Stomach (tissue), 9 donors: Measurements from ENCODE around the gene TEX30. TPM values are rescaled to one million over a fixed set of nuclear protein-coding genes. Genes with fewer than 3 reads are reported as not detected.

Experiments
- DNase-seq, 2 donors: peaks; one replicate each; pipeline versions ENCODE4 v3.0.0 to v3.0.0-alpha.2; 2013 to 2019
- H3K27ac ChIP-seq, 5 donors: fragments of 200-600 bp in 4 of 5; sonication (generic) in 4 of 5; one replicate each; pipeline ENCODE4 v1.5.1; 2013 to 2019; ENCODE audit warnings: mild to moderate bottlenecking in 1 of 5, moderate library complexity in 1 of 5
- H3K27me3 ChIP-seq, 3 donors: fragments of 200-600 bp; sonication (generic); one replicate each; pipeline ENCODE4 v1.5.1; 2017 to 2019; ENCODE audit warnings: mixed run types in 1 of 3
- H3K36me3 ChIP-seq, 4 donors: fragments of 200-600 bp; sonication (generic); 1 replicate in 3 of 4; 2 replicates in 1 of 4; pipeline ENCODE4 v1.5.1; 2016 to 2019
- H3K4me1 ChIP-seq, 4 donors: fragments of 200-600 bp; sonication (generic); one replicate each; pipeline ENCODE4 v1.5.1; 2016 to 2019
- H3K4me3 ChIP-seq, 4 donors: fragments of 200-600 bp; sonication (generic) in 3 of 4; one replicate each; pipeline ENCODE4 v1.5.1; 2016 to 2019; ENCODE audit warnings: mild to moderate bottlenecking in 1 of 4
- H3K9me3 ChIP-seq, 4 donors: fragments of 200-600 bp; sonication (generic); one replicate each; pipeline ENCODE4 v1.5.1; 2016 to 2019
- CTCF ChIP-seq, 7 experiments: fragments of 450-650 bp in 4 of 7; fragments of 200-600 bp in 3 of 7; sonication (generic) in 3 of 7; IDR thresholded peaks; one replicate each; pipeline ENCODE4 v1.5.1; 2016 to 2019; ENCODE audit warnings: antibody characterized with exemption in 7 of 7, control low read depth in 2 of 7, mild to moderate bottlenecking in 1 of 7
- EP300 ChIP-seq: sonication (generic); formaldehyde crosslinking; IDR thresholded peaks from one replicate; pipeline ENCODE4 v1.6.1; 2017; ENCODE audit warnings: antibody characterized with exemption
- POLR2A ChIP-seq, 4 donors: fragments of 450-650 bp; IDR thresholded peaks; one replicate each; pipeline ENCODE4 v1.6.1; 2016; ENCODE audit warnings: antibody characterized with exemption in 4 of 4, control low read depth in 2 of 4, mild to moderate bottlenecking in 1 of 4, moderate library complexity in 1 of 4
- POLR2AphosphoS5 ChIP-seq, 3 donors: sonication (generic); formaldehyde crosslinking; IDR thresholded peaks; one replicate each; pipeline ENCODE4 v1.6.1; 2016; ENCODE audit warnings: antibody characterized with exemption in 3 of 3
- WGBS, 5 donors: extraction: QIAGEN DNeasy Blood & Tissue Kit in 3 of 5; methylation state at CpG; one replicate each; pipeline versions ENCODE4 v1.1.5 to v1.1.7; 2013 to 2018; 5-methylcytosine and 5-hydroxymethylcytosine counted together
- intact Hi-C: fragments of 100-400 bp; cut with DNase I; formaldehyde crosslinking; loops from one replicate; pipeline ENCODE4 v1.15.1; 2023; ENCODE audit warnings: low total_unique reads
- polyA plus RNA-seq, 3 donors: library from polyadenylated mRNA; stranded (reverse); fragments of 200-250 nt; gene quantifications; one replicate each; pipeline ENCODE4 v1.2.3, GENCODE V29; 2013
- total RNA-seq, 5 donors: library from RNA; depleted of rRNA; stranded (reverse); fragments of >200 nt; gene quantifications; one replicate each; pipeline versions ENCODE4 v1.1.0 to v1.2.3, GENCODE V29; 2014 to 2016
- donor health status: healthy with polysubstance abuse.
- donor health status: Bipolar disorder and iron deficiency.
- donor health status: healthy.

Gene TEX30
- total and polyA plus RNA-seq, 8 donors: 8.6 to 50.7 (median 11.6) TPM; not detected in 1

DNA sequence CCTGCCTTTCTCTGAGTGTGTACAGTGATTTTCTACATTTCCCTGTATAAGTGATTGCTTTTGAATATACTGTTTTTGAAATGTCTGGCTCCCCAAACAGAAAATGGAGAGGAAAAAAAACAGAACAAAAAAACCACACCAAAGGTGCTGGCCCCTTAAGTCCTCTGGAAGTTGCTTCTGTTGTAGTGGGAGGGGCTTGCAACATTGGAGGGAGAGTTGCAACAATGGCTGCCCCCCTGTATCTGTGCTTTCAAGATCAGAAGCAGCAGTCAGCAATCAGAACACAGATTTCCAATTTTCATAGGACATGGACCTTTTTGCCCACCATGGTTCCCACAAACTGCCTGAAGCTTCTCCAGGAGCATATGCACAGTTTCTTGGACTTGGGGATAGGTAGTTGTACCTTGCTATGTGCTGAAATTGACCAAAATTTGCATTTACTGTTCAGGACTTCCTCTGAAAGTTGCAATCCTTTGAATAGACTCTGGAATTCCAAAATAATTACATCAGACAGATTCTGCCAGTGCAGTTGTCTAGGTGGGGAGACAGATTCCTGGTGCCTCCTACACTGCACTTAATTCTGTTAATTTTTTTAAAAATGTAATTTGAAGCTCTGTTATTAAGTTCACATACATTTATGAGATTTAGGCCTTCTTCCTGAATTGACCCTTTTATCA, 39.2 kb upstream of the TEX30 start:
- intact Hi-C loops: no loop called here
- no peak for TF ChIP-seq EP300

GRCh38 chr13:102807699-102808098, 34.1 kb upstream of the TEX30 start:
- intact Hi-C loops: no loop called here
- peaks cover 0 to 17% (median 4%) of the 10 kb centered on the region in 4 donors for H3K9me3 ChIP-seq
- H3K4me1 ChIP-seq: peaks cover 0 to 16% (median 3%) of the 10 kb centered on the region in 4 donors
- TF ChIP-seq POLR2A (IDR thresholded peaks at IDR 0.05): no peak
- no peak for TF ChIP-seq CTCF (IDR thresholded peaks at IDR 0.05)
- H3K36me3 ChIP-seq: peaks cover 0 to 30% (median 20%) of the 10 kb centered on the region in 4 donors
- H3K27ac ChIP-seq: no peak overlapping the region
- no peak for DNase-seq
- 91 to 94% (median 92%) methylated on average over 3 of the region's 3 CpGs for WGBS, 5 donors
- no peak overlapping the region for H3K4me3 ChIP-seq
- no peaks in the 10 kb centered on the region for H3K27me3 ChIP-seq

More for the DNA sequence above, 39.2 kb upstream of the TEX30 start:
- Histone ChIP-seq H3K9me3 (peaks cover 0 to 17% (median 4%) of the 10 kb centered on the region in 4 donors), H3K4me1 (peaks cover 0 to 24% (median 3%) of the 10 kb centered on the region in 4 donors), H3K27ac (no peak overlapping the region), H3K36me3 (peaks cover 0 to 39% (median 31%) of the 10 kb centered on the region in 4 donors), H3K27me3 (no peaks in the 10 kb centered on the region), H3K4me3 (no peak overlapping the region)
- no peak for DNase-seq

- intact Hi-C loops: no loop called here
- peaks cover 0 to 17% (median 12%) of the 10 kb centered on the region in 4 donors for H3K36me3 ChIP-seq
- WGBS, 5 donors: 93 to 99% (median 96%) methylated on average over 3 of the region's 3 CpGs
- peaks cover 0 to 8% (median 0%) of the 10 kb centered on the region in 4 donors for H3K9me3 ChIP-seq
- H3K27ac ChIP-seq: no peak overlapping the region
- TF ChIP-seq POLR2A (IDR thresholded peaks at IDR 0.05) (no peak), CTCF (IDR thresholded peaks at IDR 0.05) (no peak), POLR2AphosphoS5 (IDR thresholded peaks at IDR 0.05) (no peak), EP300 (no peak)
- DNase-seq: no peak
- no peak overlapping the region for H3K4me3 ChIP-seq
- H3K4me1 ChIP-seq: peaks cover 0 to 28% (median 14%) of the 10 kb centered on the region in 4 donors
- no peaks in the 10 kb centered on the region for H3K27me3 ChIP-seq
Observed at GRCh38 chr13:102805680-102806079, 32.1 kb upstream of the TEX30 start.

GRCh38 chr13:102800145-102801041, 26.8 kb upstream of the TEX30 start:
- no peaks in the 10 kb centered on the region for H3K27me3 ChIP-seq
- H3K9me3 ChIP-seq: no peaks in the 10 kb centered on the region
- DNase-seq: peak; percentile 83 to 95
- peaks cover 5 to 47% (median 34%) of the 10 kb centered on the region in 4 donors for H3K4me1 ChIP-seq
- intact Hi-C loops: no loop called here
- TF ChIP-seq POLR2AphosphoS5 (IDR thresholded peaks at IDR 0.05) (peak in 2 of 3 donors; percentile 20 to 74), POLR2A (IDR thresholded peaks at IDR 0.05) (no peak), CTCF (IDR thresholded peaks at IDR 0.05) (peak in 5 of 7 experiments; percentile 31 to 78 (median 61)), EP300 (no peak)
- peaks cover 0 to 2% (median 0%) of the 10 kb centered on the region in 4 donors for H3K36me3 ChIP-seq
- 1 to 2% (median 1%) methylated on average over 40 to 81 of the region's 81 CpGs for WGBS, 5 donors
- peak overlapping the region; percentile 79 to 90 (median 87) for H3K4me3 ChIP-seq
- H3K27ac ChIP-seq: peak overlapping the region; percentile 55 to 87 (median 83)
